HepG2 (cell line): ENCODE results near the gene CPVL. TPM values are rescaled to one million over a fixed set of nuclear protein-coding genes. Genes with fewer than 3 reads are reported as not detected.

Experiments used
- DR1 ChIP-seq: sonication (generic); formaldehyde crosslinking; IDR thresholded peaks from 2 replicates; pipeline ENCODE4 v1.8.0; 2021; ENCODE audit warnings: mild to moderate bottlenecking, missing genetic modification reagents, inconsistent platforms
- JARID2 ChIP-seq: sonication (generic); formaldehyde crosslinking; IDR thresholded peaks from 2 replicates; pipeline ENCODE4 v1.8.1; 2023; ENCODE audit warnings: missing genetic modification reagents, inconsistent platforms; ENCODE audit not compliant: insufficient replicate concordance
- NKX3-1 ChIP-seq: sonication (generic); formaldehyde crosslinking; IDR thresholded peaks from 2 replicates; pipeline ENCODE4 v1.5.0; 2020; ENCODE audit warnings: missing genetic modification reagents
- REL ChIP-seq: sonication (generic); formaldehyde crosslinking; conservative IDR thresholded peaks from 2 replicates; pipeline ENCODE4 v1.8.0; 2022; ENCODE audit warnings: mild to moderate bottlenecking, missing genetic modification reagents, moderate library complexity
- SALL1 ChIP-seq: sonication (generic); formaldehyde crosslinking; IDR thresholded peaks from 2 replicates; pipeline ENCODE4 v1.8.0; 2022; ENCODE audit warnings: mild to moderate bottlenecking, missing genetic modification reagents
- STAG1 ChIP-seq: sonication (generic); formaldehyde crosslinking; IDR thresholded peaks from 2 replicates; pipeline ENCODE4 v1.4.0; 2020; ENCODE audit warnings: missing genetic modification reagents
- TCF12 ChIP-seq, 2 experiments: fragments of 450-650 bp in 1 of 2; sonication (generic) in 1 of 2; formaldehyde crosslinking in 1 of 2; IDR thresholded peaks; 2 replicates each; pipeline versions ENCODE4 v1.6.1 to v1.8.0; 2017 to 2022; ENCODE audit warnings: antibody characterized with exemption in 1 of 2, mild to moderate bottlenecking in 1 of 2, missing genetic modification reagents in 1 of 2, moderate library complexity in 1 of 2
- TGIF2 ChIP-seq: IDR thresholded peaks from 2 replicates; pipeline ENCODE4 v1.6.1; 2016; ENCODE audit warnings: control low read depth, missing compliant biosample characterization
- ZBTB42 ChIP-seq: sonication (generic); formaldehyde crosslinking; IDR thresholded peaks from 2 replicates; pipeline ENCODE4 v1.5.0; 2020; ENCODE audit warnings: mild to moderate bottlenecking, missing genetic modification reagents
- ZFP37 ChIP-seq: sonication (generic); formaldehyde crosslinking; IDR thresholded peaks from 2 replicates; pipeline ENCODE4 v1.4.0; 2020; ENCODE audit warnings: missing genetic modification reagents, borderline replicate concordance
- ZFX ChIP-seq: sonication (generic); formaldehyde crosslinking; IDR thresholded peaks from 2 replicates; pipeline ENCODE4 v1.4.0; 2020; ENCODE audit warnings: mild to moderate bottlenecking, low read depth, missing genetic modification reagents, moderate library complexity
- ZNF777 ChIP-seq: sonication (generic); formaldehyde crosslinking; IDR thresholded peaks from 2 replicates; pipeline ENCODE4 v1.4.0; 2020; ENCODE audit warnings: missing genetic modification reagents
- ZZZ3 ChIP-seq: sonication (generic); formaldehyde crosslinking; IDR thresholded peaks from 2 replicates; pipeline ENCODE4 v1.4.0; 2020; ENCODE audit warnings: missing genetic modification reagents, mild to moderate bottlenecking, borderline replicate concordance
- polyA plus RNA-seq, 8 experiments: library from polyadenylated mRNA; depleted of rRNA in 3 of 8; stranded (reverse) in 7 of 8; unstranded in 1 of 8; fragments of >200 nt; fragmentation: Illumina TruSeq in 4 of 8; extraction: Trizol in 4 of 8; gene quantifications; 2 replicates each; pipeline versions ENCODE4 v1.2.1 to v1.2.3, GENCODE V29; 2011 to 2016; ENCODE audit warnings: low read depth in 4 of 8, missing spikeins in 1 of 8, mixed read lengths in 1 of 8; ENCODE audit not compliant: insufficient read depth in 1 of 8
- total RNA-seq, 5 experiments: library from RNA; depleted of rRNA; stranded (reverse); fragments of >200 nt; fragmentation: Illumina TruSeq; extraction: Trizol; gene quantifications; 2 replicates each; pipeline ENCODE4 v1.2.3, GENCODE V29; 2016; ENCODE audit warnings: low read depth in 1 of 5
- TF ChIP-seq, protein P1 (sequence below): sonication (generic); formaldehyde crosslinking; IDR thresholded peaks from 2 replicates; pipeline ENCODE4 v1.4.0; 2020; ENCODE audit warnings: missing genetic modification reagents
- TF ChIP-seq, protein P2 (sequence below): IDR thresholded peaks from 2 replicates; pipeline ENCODE4 v1.6.1; 2018; ENCODE audit warnings: missing genetic modification reagents, mild to moderate bottlenecking, missing compliant biosample characterization
- TF ChIP-seq, protein P3 (sequence below): sonication (generic); formaldehyde crosslinking; IDR thresholded peaks from 2 replicates; pipeline ENCODE4 v1.8.0; 2022; ENCODE audit warnings: mild to moderate bottlenecking, missing genetic modification reagents
- TF ChIP-seq, protein P4 (sequence below): sonication (generic); formaldehyde crosslinking; IDR thresholded peaks from 2 replicates; pipeline ENCODE4 v1.5.1; 2020; ENCODE audit warnings: missing genetic modification reagents, mild to moderate bottlenecking, borderline replicate concordance
- TF ChIP-seq, protein P5 (sequence below): sonication (generic); formaldehyde crosslinking; IDR thresholded peaks from 2 replicates; pipeline ENCODE4 v1.5.0; 2020; ENCODE audit warnings: missing genetic modification reagents, mild to moderate bottlenecking, borderline replicate concordance

CPVL gene
- total and polyA plus RNA-seq, 2 of the 13 experiments (the other 11 are each of a cell fraction or from before 2014, with no cell fraction given), result 59.2 to 294 TPM

DNA sequence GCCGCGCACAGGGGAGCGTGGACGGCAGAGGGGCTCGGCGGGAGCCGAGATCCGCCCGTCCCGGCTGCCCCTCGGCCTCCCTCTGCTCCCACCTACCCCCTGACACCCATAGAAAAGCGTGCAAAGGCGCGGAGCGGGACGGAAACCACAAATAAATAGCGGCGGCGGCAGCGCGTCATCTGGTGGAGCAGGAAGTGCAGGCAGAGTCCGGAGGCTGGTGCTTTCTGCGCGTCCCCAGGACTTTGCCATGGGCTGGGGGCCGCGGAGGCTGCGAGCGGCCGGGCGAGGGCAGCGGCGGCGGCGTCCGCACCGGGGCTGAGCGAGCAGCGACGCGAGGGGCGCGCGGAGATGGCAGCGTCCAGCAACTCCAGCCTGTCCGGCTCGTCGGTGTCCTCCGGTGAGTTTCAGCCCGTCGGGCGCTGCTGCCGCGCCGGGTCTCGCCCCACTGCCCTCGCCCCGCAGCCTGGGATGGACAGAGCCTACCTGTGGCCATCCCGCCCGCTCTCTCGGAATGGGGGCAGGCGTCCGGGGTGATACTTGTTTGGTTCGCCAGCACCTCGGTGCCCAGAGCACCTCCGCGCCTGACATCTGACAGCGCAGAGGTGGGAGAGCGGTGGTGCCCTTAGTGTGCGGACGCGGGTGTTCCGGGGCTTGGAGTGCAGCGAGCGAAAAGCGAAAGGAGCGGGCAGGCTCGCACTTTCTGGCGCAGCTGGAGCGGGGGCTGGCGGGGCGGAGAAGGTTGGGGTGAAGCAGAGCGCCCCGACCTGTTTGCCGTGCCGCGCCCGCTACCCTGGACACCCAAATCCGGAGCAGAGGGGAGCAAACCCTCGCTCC, 48.5 kb upstream of the CPVL start, which contains the start of gene CHN2 (continued):
- peak; percentile 71; the same call in 1 of the 2 replicates for TF ChIP-seq ZFP37 (CRISPR knock-in tag)
- TF ChIP-seq, protein P1, sequence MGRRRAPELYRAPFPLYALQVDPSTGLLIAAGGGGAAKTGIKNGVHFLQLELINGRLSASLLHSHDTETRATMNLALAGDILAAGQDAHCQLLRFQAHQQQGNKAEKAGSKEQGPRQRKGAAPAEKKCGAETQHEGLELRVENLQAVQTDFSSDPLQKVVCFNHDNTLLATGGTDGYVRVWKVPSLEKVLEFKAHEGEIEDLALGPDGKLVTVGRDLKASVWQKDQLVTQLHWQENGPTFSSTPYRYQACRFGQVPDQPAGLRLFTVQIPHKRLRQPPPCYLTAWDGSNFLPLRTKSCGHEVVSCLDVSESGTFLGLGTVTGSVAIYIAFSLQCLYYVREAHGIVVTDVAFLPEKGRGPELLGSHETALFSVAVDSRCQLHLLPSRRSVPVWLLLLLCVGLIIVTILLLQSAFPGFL (CRISPR knock-in tag), result no peak
- peak; percentile 87 for TF ChIP-seq ZNF777 (CRISPR knock-in tag)
- TF ChIP-seq, protein P2, sequence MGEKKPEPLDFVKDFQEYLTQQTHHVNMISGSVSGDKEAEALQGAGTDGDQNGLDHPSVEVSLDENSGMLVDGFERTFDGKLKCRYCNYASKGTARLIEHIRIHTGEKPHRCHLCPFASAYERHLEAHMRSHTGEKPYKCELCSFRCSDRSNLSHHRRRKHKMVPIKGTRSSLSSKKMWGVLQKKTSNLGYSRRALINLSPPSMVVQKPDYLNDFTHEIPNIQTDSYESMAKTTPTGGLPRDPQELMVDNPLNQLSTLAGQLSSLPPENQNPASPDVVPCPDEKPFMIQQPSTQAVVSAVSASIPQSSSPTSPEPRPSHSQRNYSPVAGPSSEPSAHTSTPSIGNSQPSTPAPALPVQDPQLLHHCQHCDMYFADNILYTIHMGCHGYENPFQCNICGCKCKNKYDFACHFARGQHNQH, result peak; percentile 24; the same call in 1 of the 2 replicates
- TF ChIP-seq, protein P3, sequence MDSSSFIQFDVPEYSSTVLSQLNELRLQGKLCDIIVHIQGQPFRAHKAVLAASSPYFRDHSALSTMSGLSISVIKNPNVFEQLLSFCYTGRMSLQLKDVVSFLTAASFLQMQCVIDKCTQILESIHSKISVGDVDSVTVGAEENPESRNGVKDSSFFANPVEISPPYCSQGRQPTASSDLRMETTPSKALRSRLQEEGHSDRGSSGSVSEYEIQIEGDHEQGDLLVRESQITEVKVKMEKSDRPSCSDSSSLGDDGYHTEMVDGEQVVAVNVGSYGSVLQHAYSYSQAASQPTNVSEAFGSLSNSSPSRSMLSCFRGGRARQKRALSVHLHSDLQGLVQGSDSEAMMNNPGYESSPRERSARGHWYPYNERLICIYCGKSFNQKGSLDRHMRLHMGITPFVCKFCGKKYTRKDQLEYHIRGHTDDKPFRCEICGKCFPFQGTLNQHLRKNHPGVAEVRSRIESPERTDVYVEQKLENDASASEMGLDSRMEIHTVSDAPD (CRISPR knock-in tag), result 0 out of 2 replicates have a peak, but pooled peaks have one; percentile 17
- peak; percentile 49 for TF ChIP-seq ZFX
- TF ChIP-seq SALL1, result peak; percentile 70
- peak; percentile 26; the same call in 1 of the 2 replicates for TF ChIP-seq STAG1 (CRISPR knock-in tag)
- TF ChIP-seq ZZZ3, result no peak
- TF ChIP-seq ZBTB42 (CRISPR knock-in tag), result no peak
- TF ChIP-seq, protein P4, sequence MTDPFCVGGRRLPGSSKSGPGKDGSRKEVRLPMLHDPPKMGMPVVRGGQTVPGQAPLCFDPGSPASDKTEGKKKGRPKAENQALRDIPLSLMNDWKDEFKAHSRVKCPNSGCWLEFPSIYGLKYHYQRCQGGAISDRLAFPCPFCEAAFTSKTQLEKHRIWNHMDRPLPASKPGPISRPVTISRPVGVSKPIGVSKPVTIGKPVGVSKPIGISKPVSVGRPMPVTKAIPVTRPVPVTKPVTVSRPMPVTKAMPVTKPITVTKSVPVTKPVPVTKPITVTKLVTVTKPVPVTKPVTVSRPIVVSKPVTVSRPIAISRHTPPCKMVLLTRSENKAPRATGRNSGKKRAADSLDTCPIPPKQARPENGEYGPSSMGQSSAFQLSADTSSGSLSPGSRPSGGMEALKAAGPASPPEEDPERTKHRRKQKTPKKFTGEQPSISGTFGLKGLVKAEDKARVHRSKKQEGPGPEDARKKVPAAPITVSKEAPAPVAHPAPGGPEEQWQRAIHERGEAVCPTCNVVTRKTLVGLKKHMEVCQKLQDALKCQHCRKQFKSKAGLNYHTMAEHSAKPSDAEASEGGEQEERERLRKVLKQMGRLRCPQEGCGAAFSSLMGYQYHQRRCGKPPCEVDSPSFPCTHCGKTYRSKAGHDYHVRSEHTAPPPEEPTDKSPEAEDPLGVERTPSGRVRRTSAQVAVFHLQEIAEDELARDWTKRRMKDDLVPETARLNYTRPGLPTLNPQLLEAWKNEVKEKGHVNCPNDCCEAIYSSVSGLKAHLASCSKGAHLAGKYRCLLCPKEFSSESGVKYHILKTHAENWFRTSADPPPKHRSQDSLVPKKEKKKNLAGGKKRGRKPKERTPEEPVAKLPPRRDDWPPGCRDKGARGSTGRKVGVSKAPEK (CRISPR knock-in tag), result no peak
- no peak for TF ChIP-seq NKX3-1 (CRISPR knock-in tag)
- peak; percentile 83; the same call in 1 of the 2 replicates for TF ChIP-seq REL
- 0 out of 2 replicates have a peak, but pooled peaks have one; percentile 15 for TF ChIP-seq TGIF2 (CRISPR knock-in tag)
- TF ChIP-seq DR1 (CRISPR knock-in tag), result peak; percentile 71
- TF ChIP-seq TCF12 (IDR thresholded peaks at IDR 0.05), result no peak
- peak; percentile 72; the same call in 1 of the 2 replicates for TF ChIP-seq TCF12 (CRISPR knock-in tag; IDR thresholded peaks at IDR 0.05)
- no peak for TF ChIP-seq JARID2 (CRISPR knock-in tag)
- TF ChIP-seq, protein P5, sequence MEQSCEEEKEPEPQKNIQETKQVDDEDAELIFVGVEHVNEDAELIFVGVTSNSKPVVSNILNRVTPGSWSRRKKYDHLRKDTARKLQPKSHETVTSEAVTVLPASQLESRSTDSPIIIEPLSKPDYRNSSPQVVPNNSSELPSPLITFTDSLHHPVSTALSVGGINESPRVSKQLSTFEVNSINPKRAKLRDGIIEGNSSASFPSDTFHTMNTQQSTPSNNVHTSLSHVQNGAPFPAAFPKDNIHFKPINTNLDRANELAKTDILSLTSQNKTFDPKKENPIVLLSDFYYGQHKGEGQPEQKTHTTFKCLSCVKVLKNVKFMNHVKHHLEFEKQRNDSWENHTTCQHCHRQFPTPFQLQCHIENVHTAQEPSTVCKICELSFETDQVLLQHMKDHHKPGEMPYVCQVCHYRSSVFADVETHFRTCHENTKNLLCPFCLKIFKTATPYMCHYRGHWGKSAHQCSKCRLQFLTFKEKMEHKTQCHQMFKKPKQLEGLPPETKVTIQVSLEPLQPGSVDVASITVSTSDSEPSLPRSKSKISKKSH (CRISPR knock-in tag), result no peak; the same call in 1 of the 2 replicates
